K562 (cell line): Measurements from ENCODE around the gene MTERF4. TPM values are rescaled to one million over a fixed set of nuclear protein-coding genes. Genes with fewer than 3 reads are reported as not detected.

ENCODE experiments used
- ATAC-seq: fragments of 200-7000 bp; cut with Tn5 transposase; 3 replicates; pipeline ENCODE4 v1.9.1; 2020; ENCODE audit warnings: moderate library complexity
- BruUV-seq: library from RNA; stranded (reverse); fragments of 400-500 nt; replicated peaks from 2 replicates; lab custom pipeline; 2021; lab: Mats Ljungman, UMichigan
- CTCF ChIA-PET: fragments of 300-600 bp; formaldehyde crosslinking; extraction: SDS; loops from one replicate; lab custom pipeline; 2021; ENCODE audit warnings: low intra/inter-chr PET ratio; lab: Yijun Ruan, JAX
- POLR2A ChIA-PET: fragments of 300-600, 350-650 bp; sonication (Branson Sonifier 250); formaldehyde crosslinking; extraction: SDS; loops from one replicate; lab custom pipeline; 2021; ENCODE audit warnings: antibody characterized with exemption, inconsistent platforms; lab: Yijun Ruan, JAX
- DNase-seq, 4 experiments: peaks; one replicate each; pipeline versions ENCODE4 v3.0.0 to v3.0.0-alpha.2; 2011 to 2018; ENCODE audit warnings: low spot score in 3 of 4, mixed read lengths in 3 of 4; ENCODE audit errors: extremely low read depth in 1 of 4
- FAIRE-seq: peaks from 2 replicates; lab custom pipeline; 2011; peaks lifted over from hg19 to GRCh38; lab: Jason Lieb, UNC
- H2AFZ ChIP-seq: 2 replicates; pipeline ENCODE4 v1.6.0; 2011; ENCODE audit warnings: low read depth, low read length, control low read depth, inconsistent platforms
- H3K27ac ChIP-seq: fragments of 200-600 bp; 3 replicates; pipeline ENCODE4 v1.8.0; 2011; ENCODE audit warnings: low read depth, mild to moderate bottlenecking, control low read depth, inconsistent platforms, low read length, moderate library complexity, mixed read lengths; ENCODE audit errors: extremely low read depth
- H3K27me3 ChIP-seq, 2 experiments: fragments of 300-600 bp in 1 of 2; 2 replicates in 1 of 2; 3 replicates in 1 of 2; pipeline versions ENCODE4 v1.6.0 to v1.8.0; 2011; ENCODE audit warnings: inconsistent platforms in 2 of 2, low read length in 2 of 2, mild to moderate bottlenecking in 1 of 2, mixed read lengths in 1 of 2, moderate library complexity in 1 of 2; ENCODE audit not compliant: control insufficient read depth in 2 of 2, insufficient read depth in 2 of 2
- H3K36me3 ChIP-seq: fragments of 300-600 bp; 3 replicates; pipeline ENCODE4 v1.8.0; 2011; ENCODE audit warnings: mild to moderate bottlenecking, low read length, inconsistent platforms; ENCODE audit not compliant: control insufficient read depth, insufficient read depth
- H3K4me1 ChIP-seq, 2 experiments: fragments of 200-600 bp in 1 of 2; replicated peaks in 1 of 2; 2 replicates in 1 of 2; 3 replicates in 1 of 2; pipeline versions ENCODE4 v1.5.1 to v1.8.0; 2011; ENCODE audit warnings: inconsistent platforms in 2 of 2, low read length in 2 of 2, mild to moderate bottlenecking in 1 of 2, mixed read lengths in 1 of 2, moderate library complexity in 1 of 2; ENCODE audit not compliant: control insufficient read depth in 2 of 2, insufficient read depth in 2 of 2
- H3K4me2 ChIP-seq: 2 replicates; pipeline ENCODE4 v1.6.1; 2011; ENCODE audit warnings: low read length, control low read depth, inconsistent platforms, mixed read lengths; ENCODE audit not compliant: insufficient read depth
- H3K4me3 ChIP-seq: fragments of 200-600 bp; sonication (generic), shearing (Covaris generic); 2 replicates; pipeline ENCODE4 v1.5.1; 2016; ENCODE audit warnings: control low read depth, inconsistent platforms
- H3K79me2 ChIP-seq: fragments of 200-600 bp; 3 replicates; pipeline ENCODE4 v1.8.0; 2011; ENCODE audit warnings: low read length, inconsistent platforms; ENCODE audit not compliant: control insufficient read depth, insufficient read depth
- H3K9ac ChIP-seq, 2 experiments: 2 replicates each; pipeline versions ENCODE4 v1.6.0 to v1.6.1; 2011; ENCODE audit warnings: low read depth in 2 of 2, low read length in 2 of 2, control low read depth in 1 of 2, inconsistent platforms in 1 of 2, mild to moderate bottlenecking in 1 of 2, mixed read lengths in 1 of 2; ENCODE audit not compliant: insufficient read depth in 1 of 2
- H3K9me1 ChIP-seq: one replicate; pipeline ENCODE4 v1.6.0; 2011; ENCODE audit warnings: inconsistent platforms, mild to moderate bottlenecking, low read length, moderate library complexity; ENCODE audit not compliant: control insufficient read depth, insufficient read depth
- H3K9me3 ChIP-seq: replicated peaks from 2 replicates; pipeline ENCODE4 v1.5.1; 2011; ENCODE audit warnings: low read depth, low read length, inconsistent platforms; ENCODE audit not compliant: control insufficient read depth, insufficient read depth
- H4K20me1 ChIP-seq: replicated peaks from 2 replicates; pipeline ENCODE4 v1.6.1; 2011; ENCODE audit warnings: low read length, inconsistent platforms, mixed read lengths; ENCODE audit not compliant: control insufficient read depth, insufficient read depth
- CEBPZ ChIP-seq: fragments of 150-350 bp; IDR thresholded peaks from 2 replicates; pipeline ENCODE4 v1.6.1; 2014; ENCODE audit warnings: low read depth, mild to moderate bottlenecking, low read length, borderline replicate concordance
- CHD4 ChIP-seq: fragments of 200-600 bp; sonication (generic); IDR thresholded peaks from 3 replicates; pipeline ENCODE4 v1.6.1; 2012; ENCODE audit warnings: low read depth, mild to moderate bottlenecking, mixed read lengths, low read length, inconsistent platforms; ENCODE audit not compliant: insufficient read depth, insufficient replicate concordance, poor library complexity, severe bottlenecking
- CTBP1 ChIP-seq: fragments of 450-650 bp; IDR thresholded peaks from 2 replicates; pipeline ENCODE4 v1.6.1; 2016; ENCODE audit warnings: borderline replicate concordance
- ESRRA ChIP-seq: fragments of 450-650 bp; IDR thresholded peaks from 2 replicates; pipeline ENCODE4 v1.6.1; 2014; ENCODE audit warnings: low read depth, mild to moderate bottlenecking, moderate library complexity, borderline replicate concordance
- GTF2A2 ChIP-seq: IDR thresholded peaks from 2 replicates; pipeline ENCODE4 v1.6.1; 2016; ENCODE audit warnings: mild to moderate bottlenecking, missing genetic modification characterization, missing compliant biosample characterization
- KAT2B ChIP-seq: IDR thresholded peaks from one replicate; pipeline ENCODE4 v1.6.1; 2012; ENCODE audit warnings: low read depth, mild to moderate bottlenecking, control low read depth, inconsistent platforms, low read length, moderate library complexity
- LCOR ChIP-seq: sonication (generic); formaldehyde crosslinking; IDR thresholded peaks from 2 replicates; pipeline ENCODE4 v1.8.0; 2022; ENCODE audit warnings: mild to moderate bottlenecking, missing genetic modification reagents
- NR4A1 ChIP-seq, 2 experiments: fragments of 250-450 bp in 1 of 2; fragments of 450-650 bp in 1 of 2; sonication (Bioruptor Pico) in 1 of 2; IDR thresholded peaks; 2 replicates each; pipeline versions ENCODE4 v1.4.0 to v1.6.1; 2016 to 2020; ENCODE audit warnings: mild to moderate bottlenecking in 2 of 2, missing compliant biosample characterization in 1 of 2, missing genetic modification characterization in 1 of 2, moderate library complexity in 1 of 2
- SIN3B ChIP-seq: fragments of 450-650 bp; IDR thresholded peaks from 2 replicates; pipeline ENCODE4 v1.6.1; 2017; ENCODE audit warnings: low read depth, mild to moderate bottlenecking, moderate library complexity
- TARDBP ChIP-seq: fragments of 450-650 bp; IDR thresholded peaks from 2 replicates; pipeline ENCODE4 v1.6.1; 2016
- ZEB2 ChIP-seq: fragments of 450-650 bp; IDR thresholded peaks from 2 replicates; pipeline ENCODE4 v1.6.1; 2016
- ZNF408 ChIP-seq: fragments of 250-450 bp; sonication (Bioruptor Pico); IDR thresholded peaks from 2 replicates; pipeline ENCODE4 v1.4.0; 2020; ENCODE audit warnings: low read depth, mild to moderate bottlenecking, moderate library complexity
- ZNF586 ChIP-seq: fragments of 450-650 bp; formaldehyde crosslinking; conservative IDR thresholded peaks from 2 replicates; pipeline ENCODE4 v1.4.0; 2020; ENCODE audit warnings: mild to moderate bottlenecking, moderate library complexity
- ZNF830 ChIP-seq: fragments of 250-450 bp; sonication (Bioruptor Pico); IDR thresholded peaks from 2 replicates; pipeline ENCODE4 v1.5.0; 2021; ENCODE audit warnings: mild to moderate bottlenecking
- WGBS: fragments of 100-300 bp; shearing (Covaris generic); methylation state at CpG from one replicate; pipeline ENCODE4 v1.1.6; 2016; ENCODE audit warnings: low coverage, mixed read lengths; ENCODE audit not compliant: insufficient coverage; ENCODE audit errors: missing lambda C conversion rate; 5-methylcytosine and 5-hydroxymethylcytosine counted together
- in situ Hi-C: fragments of 300-500 bp; cut with MboI; formaldehyde crosslinking; loops from 4 replicates; pipeline ENCODE4 v1.15.0; 2018; ENCODE audit warnings: inconsistent platforms, mixed read lengths
- intact Hi-C: fragments of 100-400 bp; cut with micrococcal nuclease; formaldehyde crosslinking; loops from 2 replicates; pipeline ENCODE4 v1.14.2; 2022
- polyA plus RNA-seq, 8 experiments: library from polyadenylated mRNA; depleted of rRNA in 4 of 8; stranded (reverse) in 5 of 8; unstranded in 3 of 8; fragments of >200 nt; fragmentation: Nextera tagmentation in 2 of 8; fragmentation: Illumina TruSeq in 1 of 8; extraction: Ambion mirVana in 2 of 8; extraction: Trizol in 1 of 8; gene quantifications; 2 replicates each; pipeline versions ENCODE4 v1.2.1 to v1.2.3, GENCODE V29; 2011 to 2014; ENCODE audit warnings: inconsistent platforms in 1 of 8, missing spikeins in 1 of 8
- total RNA-seq, 7 experiments: library from RNA; depleted of rRNA in 6 of 7; stranded (reverse); fragments of >200 nt in 6 of 7; fragmentation: Illumina TruSeq in 2 of 7; extraction: Trizol in 2 of 7; gene quantifications; 2 replicates each; pipeline versions ENCODE4 v1.2.1 to v1.2.3, GENCODE V29; 2011 to 2021; ENCODE audit warnings: low replicate concordance in 1 of 7
- TF ChIP-seq, protein P1 (sequence below): sonication (generic); formaldehyde crosslinking; IDR thresholded peaks from 2 replicates; pipeline ENCODE4 v1.8.0; 2022; ENCODE audit warnings: mild to moderate bottlenecking, missing genetic modification reagents

Gene MTERF4
- total and polyA plus RNA-seq, 9 of the 15 experiments (the other 6 are each of a cell fraction or from before 2014, with no cell fraction given), result 15.3 to 29.6 (median 21.2) TPM

DNA sequence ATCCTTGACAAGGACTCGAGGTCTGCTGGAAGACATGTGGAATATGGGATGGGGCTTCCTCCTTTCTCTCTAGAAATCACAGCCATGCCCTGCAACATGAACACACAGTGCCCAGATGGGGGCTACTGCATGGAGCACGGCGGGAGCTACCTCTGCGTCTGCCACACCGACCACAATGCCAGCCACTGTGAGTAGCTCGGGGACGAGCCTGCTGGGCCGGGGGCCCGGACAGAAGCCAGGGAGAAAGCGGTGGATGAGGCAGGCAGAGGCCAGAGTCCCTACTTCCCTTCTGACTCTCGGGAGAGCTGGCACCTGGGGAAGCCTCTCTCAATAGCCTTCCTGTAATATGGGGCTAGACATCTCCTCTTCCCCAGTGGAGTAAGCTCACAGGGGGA, 53.1 kb downstream of the MTERF4 start:
- H3K27ac ChIP-seq, result no peak overlapping the region
- H3K9me3 ChIP-seq, result no peaks in the 10 kb centered on the region
- no peaks in the 10 kb centered on the region for H3K79me2 ChIP-seq
- in situ Hi-C loops, result no loop called here
- intact Hi-C loops, result no loop called here
- peaks cover 0 to 36% of the 10 kb centered on the region in 2 experiments; a peak in 2 of 5 replicates for H3K27me3 ChIP-seq
- no peak for FAIRE-seq
- peaks cover 3% of the 10 kb centered on the region; the same call in 1 of the 2 replicates for H4K20me1 ChIP-seq
- H2AFZ ChIP-seq, result no peak overlapping the region
- no peak overlapping the region for H3K4me3 ChIP-seq
- no peaks in the 10 kb centered on the region for H3K36me3 ChIP-seq
- ATAC-seq, result no peak
- WGBS, result 4% methylated on average over 5 of the region's 11 CpGs
- no peak for DNase-seq
- BruUV-seq, result no TSS peak
- TF ChIP-seq CHD4 (no peak), NR4A1 (CRISPR knock-in tag; IDR thresholded peaks at IDR 0.05) (no peak), NR4A1 (tag; IDR thresholded peaks at IDR 0.05) (no peak), TARDBP (no peak), ESRRA (no peak), KAT2B (no peak), GTF2A2 (no peak), ZNF408 (CRISPR knock-in tag) (no peak), CTBP1 (no peak), ZNF830 (no peak), ZNF586 (no peak), SIN3B (no peak), ZEB2 (no peak), LCOR (no peak), CEBPZ (no peak)
- TF ChIP-seq, protein P1, sequence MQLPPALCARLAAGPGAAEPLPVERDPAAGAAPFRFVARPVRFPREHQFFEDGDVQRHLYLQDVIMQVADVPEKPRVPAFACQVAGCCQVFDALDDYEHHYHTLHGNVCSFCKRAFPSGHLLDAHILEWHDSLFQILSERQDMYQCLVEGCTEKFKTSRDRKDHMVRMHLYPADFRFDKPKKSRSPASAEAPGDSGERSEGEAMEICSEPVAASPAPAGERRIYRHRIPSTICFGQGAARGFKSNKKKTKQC (CRISPR knock-in tag), result no peak
- H3K9ac ChIP-seq, result no peak overlapping the region
- ChIA-PET POLR2A (interaction anchor here (0.6 to 0.7 kb wide), 2 partner anchors 110 to 186 kb away, joined by 3 read pairs; no protein-coding TSS in a partner anchor), CTCF (no interaction called here)
- H3K4me2 ChIP-seq, result no peak overlapping the region
- no peaks in the 10 kb centered on the region for H3K9me1 ChIP-seq
- no peaks in the 10 kb centered on the region; a peak in 1 of 5 replicates for H3K4me1 ChIP-seq
